Stimulated activated naive CD8-positive, alpha-beta T cell treated with anti-CD3 and anti-CD28 coated beads, Interleukin-15, Interleukin-2, amounts not matched to agents 100 ng/mL and 50 ng/mL, for 24 hours (primary cell): ENCODE results near the gene CYFIP2.

Experiments used
- H3K27ac Mint-ChIP-seq: one replicate; pipeline ENCODE4 v1.8.0; 2021; ENCODE audit warnings: mild to moderate bottlenecking, mixed read lengths
- H3K27me3 Mint-ChIP-seq: one replicate; pipeline ENCODE4 v1.8.0; 2021; ENCODE audit warnings: mixed read lengths
- H3K36me3 Mint-ChIP-seq: one replicate; pipeline ENCODE4 v1.8.0; 2021; ENCODE audit warnings: low read depth, mixed read lengths
- H3K4me1 Mint-ChIP-seq: one replicate; pipeline ENCODE4 v1.8.0; 2021; ENCODE audit warnings: low read depth, mixed read lengths
- H3K4me3 Mint-ChIP-seq: one replicate; pipeline ENCODE4 v1.8.0; 2021; ENCODE audit warnings: mild to moderate bottlenecking, mixed read lengths
- H3K9me3 Mint-ChIP-seq: one replicate; pipeline ENCODE4 v1.8.0; 2021; ENCODE audit warnings: mixed read lengths

The CYFIP2 gene

GRCh38 chr5:157343842-157344790 lies 78.2 kb downstream of the CYFIP2 start:
- Mint-ChIP-seq H3K4me3 (peak overlapping the region; percentile 12), H3K27me3 (no peaks in the 10 kb centered on the region), H3K36me3 (peaks cover 82% of the 10 kb centered on the region), H3K27ac (peak overlapping the region; percentile 89), H3K4me1 (peaks cover 55% of the 10 kb centered on the region), H3K9me3 (no peaks in the 10 kb centered on the region)

- Mint-ChIP-seq H3K9me3 (no peaks in the 10 kb centered on the region), H3K27me3 (no peaks in the 10 kb centered on the region), H3K4me3 (peak overlapping the region; percentile 57), H3K4me1 (peaks cover 65% of the 10 kb centered on the region), H3K27ac (peak overlapping the region; percentile 89), H3K36me3 (peaks cover 83% of the 10 kb centered on the region)
These were observed 79.1 kb downstream of the CYFIP2 start for GRCh38 chr5:157345067-157345466.

- Mint-ChIP-seq H3K36me3 (peaks cover 83% of the 10 kb centered on the region), H3K4me3 (peak overlapping the region; percentile 57), H3K27me3 (no peaks in the 10 kb centered on the region)
These were observed 79.6 kb downstream of the CYFIP2 start for GRCh38 chr5:157345485-157345884.

GRCh38 chr5:157347301-157348048 lies 81.6 kb downstream of the CYFIP2 start:
- Mint-ChIP-seq H3K27ac (no peak overlapping the region), H3K4me1 (peaks cover 89% of the 10 kb centered on the region), H3K9me3 (no peaks in the 10 kb centered on the region), H3K4me3 (no peak overlapping the region), H3K27me3 (no peaks in the 10 kb centered on the region), H3K36me3 (peaks cover 80% of the 10 kb centered on the region)

More at GRCh38 chr5:157345485-157345884, 79.6 kb downstream of the CYFIP2 start:
- no peaks in the 10 kb centered on the region for H3K9me3 Mint-ChIP-seq
- peak overlapping the region; percentile 89 for H3K27ac Mint-ChIP-seq
- peaks cover 69% of the 10 kb centered on the region for H3K4me1 Mint-ChIP-seq

- H3K9me3 Mint-ChIP-seq: no peaks in the 10 kb centered on the region
- H3K4me1 Mint-ChIP-seq: peaks cover 89% of the 10 kb centered on the region
- H3K36me3 Mint-ChIP-seq: peaks cover 80% of the 10 kb centered on the region
- H3K4me3 Mint-ChIP-seq: no peak overlapping the region
- H3K27me3 Mint-ChIP-seq: no peaks in the 10 kb centered on the region
- H3K27ac Mint-ChIP-seq: no peak overlapping the region
These were observed 82.1 kb downstream of the CYFIP2 start for GRCh38 chr5:157348049-157348400.

GRCh38 chr5:157350939-157351801 lies 85.2 kb downstream of the CYFIP2 start:
- H3K27me3 Mint-ChIP-seq: no peaks in the 10 kb centered on the region
- H3K9me3 Mint-ChIP-seq: no peaks in the 10 kb centered on the region
- H3K4me3 Mint-ChIP-seq: peak overlapping the region; percentile 67
- peaks cover 70% of the 10 kb centered on the region for H3K4me1 Mint-ChIP-seq
- H3K27ac Mint-ChIP-seq: peak overlapping the region; percentile 99
- H3K36me3 Mint-ChIP-seq: peaks cover 69% of the 10 kb centered on the region

GRCh38 chr5:157351802-157352092 lies 85.8 kb downstream of the CYFIP2 start:
- Mint-ChIP-seq H3K27me3 (no peaks in the 10 kb centered on the region), H3K9me3 (no peaks in the 10 kb centered on the region), H3K27ac (peak overlapping the region; percentile 99), H3K4me3 (peak overlapping the region; percentile 50), H3K36me3 (peaks cover 68% of the 10 kb centered on the region), H3K4me1 (peaks cover 66% of the 10 kb centered on the region)

GRCh38 chr5:157352756-157353340 lies 86.9 kb downstream of the CYFIP2 start:
- H3K4me1 Mint-ChIP-seq: peaks cover 59% of the 10 kb centered on the region

GRCh38 chr5:157354800-157355199 lies 88.9 kb downstream of the CYFIP2 start:
- Mint-ChIP-seq H3K27ac (peak overlapping the region; percentile 31), H3K9me3 (no peaks in the 10 kb centered on the region), H3K4me1 (peaks cover 45% of the 10 kb centered on the region), H3K36me3 (peaks cover 75% of the 10 kb centered on the region), H3K4me3 (no peak overlapping the region), H3K27me3 (no peaks in the 10 kb centered on the region)

More at GRCh38 chr5:157352756-157353340, 86.9 kb downstream of the CYFIP2 start:
- Mint-ChIP-seq H3K4me3 (no peak overlapping the region), H3K9me3 (no peaks in the 10 kb centered on the region), H3K36me3 (peaks cover 69% of the 10 kb centered on the region), H3K27me3 (no peaks in the 10 kb centered on the region), H3K27ac (peak overlapping the region; percentile 99)

- H3K27me3 Mint-ChIP-seq: no peaks in the 10 kb centered on the region
- H3K4me3 Mint-ChIP-seq: no peak overlapping the region
- peaks cover 76% of the 10 kb centered on the region for H3K36me3 Mint-ChIP-seq
- H3K4me1 Mint-ChIP-seq: peaks cover 27% of the 10 kb centered on the region
- H3K27ac Mint-ChIP-seq: no peak overlapping the region
- no peaks in the 10 kb centered on the region for H3K9me3 Mint-ChIP-seq
These were observed 90.7 kb downstream of the CYFIP2 start for GRCh38 chr5:157356576-157356975.

GRCh38 chr5:157357823-157358222 lies 91.9 kb downstream of the CYFIP2 start:
- no peak overlapping the region for H3K27ac Mint-ChIP-seq
- H3K36me3 Mint-ChIP-seq: peaks cover 77% of the 10 kb centered on the region

GRCh38 chr5:157358871-157359270 lies 92.9 kb downstream of the CYFIP2 start:
- Mint-ChIP-seq H3K27ac (no peak overlapping the region), H3K9me3 (no peaks in the 10 kb centered on the region), H3K4me1 (peaks cover 14% of the 10 kb centered on the region), H3K36me3 (peaks cover 76% of the 10 kb centered on the region), H3K4me3 (no peak overlapping the region), H3K27me3 (no peaks in the 10 kb centered on the region)

More at GRCh38 chr5:157357823-157358222, 91.9 kb downstream of the CYFIP2 start:
- Mint-ChIP-seq H3K4me1 (peaks cover 22% of the 10 kb centered on the region), H3K27me3 (no peaks in the 10 kb centered on the region), H3K9me3 (no peaks in the 10 kb centered on the region), H3K4me3 (no peak overlapping the region)

- Mint-ChIP-seq H3K9me3 (no peaks in the 10 kb centered on the region), H3K27ac (peak overlapping the region; percentile 17), H3K4me1 (peaks cover 14% of the 10 kb centered on the region), H3K4me3 (no peak overlapping the region), H3K27me3 (no peaks in the 10 kb centered on the region), H3K36me3 (peaks cover 76% of the 10 kb centered on the region)
These were observed 93.6 kb downstream of the CYFIP2 start for GRCh38 chr5:157359356-157360055.

GRCh38 chr5:157362012-157362411 lies 96.1 kb downstream of the CYFIP2 start:
- Mint-ChIP-seq H3K27me3 (no peaks in the 10 kb centered on the region), H3K36me3 (peaks cover 83% of the 10 kb centered on the region)

More at GRCh38 chr5:157362012-157362411, 96.1 kb downstream of the CYFIP2 start:
- Mint-ChIP-seq H3K4me1 (peaks cover 8% of the 10 kb centered on the region), H3K27ac (peak overlapping the region; percentile 68), H3K9me3 (no peaks in the 10 kb centered on the region), H3K4me3 (no peak overlapping the region)
